NCI-H2227 (cell line): ENCODE results near the gene AOC2.
"Not testable (repeated sequence)": the region's sequence is repeated elsewhere in the genome, so short reads cannot be mapped to it uniquely, and the experiment has no call there.

Experiments used
- DNase-seq: peaks from one replicate; lab custom pipeline; 2025; ENCODE audit not compliant: unreplicated experiment; lab: John Stamatoyannopoulos, UW

The AOC2 gene

GRCh38 chr17:42880776-42881310, 36.5 kb downstream of the AOC2 start:
- DNase-seq, result no peak

GRCh38 chr17:42881706-42882105, 37.3 kb downstream of the AOC2 start:
- DNase-seq, result not testable (repeated sequence)

- no peak for DNase-seq
Measured at GRCh38 chr17:42882166-42882565, 37.8 kb downstream of the AOC2 start.

GRCh38 chr17:42883802-42884558, 39.6 kb downstream of the AOC2 start:
- DNase-seq, result no peak

GRCh38 chr17:42885806-42886205, 41.4 kb downstream of the AOC2 start:
- DNase-seq, result not testable (repeated sequence)

- no peak for DNase-seq
Measured at GRCh38 chr17:42886283-42887176, 42.1 kb downstream of the AOC2 start.

GRCh38 chr17:42889809-42890208, 45.4 kb downstream of the AOC2 start:
- no peak for DNase-seq

GRCh38 chr17:42891539-42892152, 47.3 kb downstream of the AOC2 start:
- no peak for DNase-seq

- DNase-seq, result no peak
Measured at GRCh38 chr17:42893359-42893758, 49.0 kb downstream of the AOC2 start.

- DNase-seq, result no peak
Measured at GRCh38 chr17:42894283-42895184, 50.2 kb downstream of the AOC2 start.

GRCh38 chr17:42895185-42895555, 50.8 kb downstream of the AOC2 start:
- no peak for DNase-seq

GRCh38 chr17:42898147-42898811, 53.9 kb downstream of the AOC2 start:
- DNase-seq, result no peak

GRCh38 chr17:42899981-42900380, 55.6 kb downstream of the AOC2 start:
- DNase-seq, result not testable (repeated sequence)
